K562 treated with DMSO at 1 percent for 4 hours (cell line): Measurements from ENCODE around the gene ZNF69. TPM values are rescaled to one million over a fixed set of nuclear protein-coding genes. Genes with fewer than 3 reads are reported as not detected.

ENCODE experiments used
- total RNA-seq: library from RNA; unstranded; fragments of 300-600 nt; gene quantifications from 2 replicates; pipeline ENCODE4 v1.2.3, GENCODE V29; 2022; ENCODE audit not compliant: insufficient read depth

The ZNF69 gene
- 2.1 and 2.2 TPM in 2 replicates for total RNA-seq

GRCh38 chr19:11887611-11888531 is at the start of gene ZNF69:
TSS of gene ZNF69 (plus strand) at chr19:11887782. CDS start at chr19:11887924, 142 bp downstream.

GRCh38 chr19:11848594-11849469 is 38.8 kb upstream of the ZNF69 start, which contains the start of gene ZNF439:
TSS of gene ZNF439 (plus strand) at chr19:11848726. CDS start at chr19:11848868, 142 bp downstream.

GRCh38 chr19:11924886-11925650 is 37.5 kb downstream of the ZNF69 start, which contains the start of gene ZNF700:
TSS of gene ZNF700 (plus strand) at chr19:11925107. CDS start at chr19:11925211, 104 bp downstream.

Other genes starting within 250 kb of the ZNF69 start
- gene ZNF823, start 148.8 kb upstream of the ZNF69 start, total RNA-seq = 11.9 and 15.0 TPM in 2 replicates
- gene ZNF441, start 120.8 kb upstream of the ZNF69 start, total RNA-seq = 2.7 and 3.1 TPM in 2 replicates
- gene ZNF491, start 89.3 kb upstream of the ZNF69 start, total RNA-seq = 0.33 TPM in 1 of 2 replicates, not detected in the other
- 6.1 and 7.3 TPM in 2 replicates for gene ZNF440, start 73.5 kb upstream of the ZNF69 start, total RNA-seq
- 0.63 TPM in 1 of 2 replicates, not detected in the other for gene ZNF439, start 39.1 kb upstream of the ZNF69 start, total RNA-seq
- 4.5 and 6.6 TPM in 2 replicates for gene ZNF700, start 37.3 kb downstream of the ZNF69 start, total RNA-seq
- 0.23 TPM in 1 of 2 replicates, not detected in the other for gene ZNF763, start 77.3 kb downstream of the ZNF69 start, total RNA-seq
- gene ZNF433, start 147.9 kb downstream of the ZNF69 start, total RNA-seq = 1.7 and 2.3 TPM in 2 replicates
- gene ZNF878, start 165.2 kb downstream of the ZNF69 start, total RNA-seq = 0.75 TPM in 1 of 2 replicates, not detected in the other
- 0.69 and 1.8 TPM in 2 replicates for gene ZNF844, start 176.9 kb downstream of the ZNF69 start, total RNA-seq